GM15510 (cell line): ENCODE data around the gene SOX6.

Source experiments
- POLR2A ChIP-seq: IDR thresholded peaks from 3 replicates; pipeline ENCODE4 v1.6.1; 2011; ENCODE audit warnings: borderline replicate concordance; ENCODE audit not compliant: insufficient read length; ENCODE audit errors: extremely low read depth

SOX6 gene

GRCh38 chr11:16279524-16279923, 76.8 kb downstream of the SOX6 start:
- TF ChIP-seq POLR2A = no peak

- TF ChIP-seq POLR2A = no peak
Observed at GRCh38 chr11:16278979-16279378, 77.4 kb downstream of the SOX6 start.

GRCh38 chr11:16278273-16278672, 78.1 kb downstream of the SOX6 start:
- TF ChIP-seq POLR2A = no peak

GRCh38 chr11:16276251-16276650, 80.1 kb downstream of the SOX6 start:
- no peak for TF ChIP-seq POLR2A

GRCh38 chr11:16271258-16271657, 85.1 kb downstream of the SOX6 start:
- no peak for TF ChIP-seq POLR2A

- no peak for TF ChIP-seq POLR2A
Observed at GRCh38 chr11:16266021-16266420, 90.3 kb downstream of the SOX6 start.

GRCh38 chr11:16265022-16265421, 91.3 kb downstream of the SOX6 start:
- TF ChIP-seq POLR2A = no peak

- TF ChIP-seq POLR2A = no peak
Observed at GRCh38 chr11:16262645-16262955, 93.7 kb downstream of the SOX6 start.

- no peak for TF ChIP-seq POLR2A
Observed at GRCh38 chr11:16261836-16262644, 94.3 kb downstream of the SOX6 start.

GRCh38 chr11:16252373-16252772, 104.0 kb downstream of the SOX6 start:
- TF ChIP-seq POLR2A = no peak

GRCh38 chr11:16248248-16248647, 108.1 kb downstream of the SOX6 start:
- no peak for TF ChIP-seq POLR2A

- TF ChIP-seq POLR2A = no peak
Observed at GRCh38 chr11:16242806-16243205, 113.5 kb downstream of the SOX6 start.

GRCh38 chr11:16240687-16241086, 115.7 kb downstream of the SOX6 start:
- TF ChIP-seq POLR2A = no peak

GRCh38 chr11:16239141-16240105, 116.9 kb downstream of the SOX6 start:
- TF ChIP-seq POLR2A = no peak

GRCh38 chr11:16226245-16226644, 130.1 kb downstream of the SOX6 start:
- no peak for TF ChIP-seq POLR2A
